GM12891 (cell line): ENCODE measurements around the gene CYP26C1.

Source experiments
- DNase-seq: peaks from one replicate; pipeline ENCODE4 v3.0.0; 2011; ENCODE audit warnings: low spot score; ENCODE audit not compliant: insufficient read length
- FAIRE-seq: peaks from 2 replicates; lab custom pipeline; 2011; peaks lifted over from hg19 to GRCh38; lab: Jason Lieb, UNC
- PAX5 ChIP-seq: IDR thresholded peaks from 2 replicates; pipeline ENCODE4 v1.6.1; 2011; ENCODE audit warnings: low read length, moderate library complexity, mild to moderate bottlenecking; ENCODE audit not compliant: insufficient read depth, severe bottlenecking
- POLR2A ChIP-seq: IDR thresholded peaks from 2 replicates; pipeline ENCODE4 v1.6.1; 2011; ENCODE audit warnings: low read depth, low read length, control low read depth
- POLR2AphosphoS5 ChIP-seq: IDR thresholded peaks from 2 replicates; pipeline ENCODE4 v1.6.1; 2011; ENCODE audit warnings: low read depth, low read length, control low read depth
- POU2F2 ChIP-seq: IDR thresholded peaks from 2 replicates; pipeline ENCODE4 v1.6.1; 2011; ENCODE audit warnings: low read depth, mild to moderate bottlenecking, control low read depth, low read length, moderate library complexity
- SPI1 ChIP-seq: IDR thresholded peaks from 2 replicates; pipeline ENCODE4 v1.6.1; 2011; ENCODE audit warnings: low read depth, low read length, control low read depth
- TAF1 ChIP-seq: IDR thresholded peaks from 2 replicates; pipeline ENCODE4 v1.6.1; 2011; ENCODE audit warnings: low read depth, low read length, control low read depth

The CYP26C1 gene

DNA sequence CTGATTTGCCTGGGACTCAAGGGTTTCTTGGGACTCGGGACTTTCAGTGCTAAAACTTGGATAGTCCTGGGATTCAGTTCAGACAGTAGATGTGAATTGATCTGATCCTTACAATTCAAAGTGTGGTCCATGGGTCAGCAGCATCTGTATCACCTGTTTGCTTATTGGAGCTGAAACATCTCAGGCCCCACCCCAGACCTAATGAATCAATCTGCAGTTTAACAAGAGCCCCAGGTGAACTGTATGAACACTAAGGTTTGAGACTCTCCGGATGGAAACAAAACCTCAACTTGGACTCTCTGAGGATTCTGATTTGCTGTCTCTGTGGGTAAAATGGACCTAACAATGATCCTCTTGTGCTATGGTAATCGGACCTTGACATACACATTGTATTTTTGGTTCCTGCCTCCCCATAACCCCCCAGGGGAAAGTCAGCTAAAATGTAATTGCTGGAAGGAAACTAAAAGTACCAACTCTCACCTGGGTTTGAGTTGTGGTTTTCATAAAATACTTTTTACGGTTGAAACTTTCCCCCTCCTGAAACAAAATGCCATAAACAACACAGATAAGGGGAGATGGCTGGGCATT is 24.8 kb downstream of the CYP26C1 start:
- DNase-seq (no peak), FAIRE-seq (no peak)
- TF ChIP-seq POLR2AphosphoS5 (no peak), POLR2A (no peak), TAF1 (no peak), POU2F2 (no peak), PAX5 (no peak), SPI1 (no peak)

DNA sequence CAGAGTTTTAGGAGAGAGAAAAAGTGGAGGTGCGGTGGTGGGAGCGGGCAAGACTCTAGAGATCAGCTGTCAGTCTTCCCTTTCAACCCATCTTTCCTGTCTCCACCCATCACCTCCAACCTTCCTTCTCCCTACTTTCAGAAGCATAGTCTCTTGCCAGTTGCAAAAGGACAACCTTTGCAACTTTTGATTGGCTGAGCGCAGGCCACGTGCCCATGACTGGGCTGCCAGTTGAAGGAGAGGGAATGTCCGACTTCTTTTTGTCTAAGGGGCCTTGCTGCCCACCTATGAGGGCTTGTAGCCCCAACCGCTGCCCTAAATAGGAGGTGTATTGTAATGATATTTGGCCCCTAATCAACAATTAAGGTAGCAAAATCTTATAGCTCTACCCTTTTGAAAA is 25.7 kb downstream of the CYP26C1 start:
- no peak for FAIRE-seq
- no peak for TF ChIP-seq POLR2AphosphoS5
- TF ChIP-seq TAF1 = no peak
- TF ChIP-seq POU2F2 = no peak
- no peak for TF ChIP-seq PAX5
- TF ChIP-seq SPI1 = no peak
- no peak for TF ChIP-seq POLR2A
- no peak for DNase-seq

- TF ChIP-seq SPI1 (no peak), TAF1 (no peak), POU2F2 (no peak), PAX5 (no peak), POLR2AphosphoS5 (no peak), POLR2A (no peak)
- DNase-seq = no peak
- no peak for FAIRE-seq
Observed at GRCh38 chr10:93087846-93088245, 27.2 kb downstream of the CYP26C1 start.

- FAIRE-seq (no peak), DNase-seq (no peak)
- TF ChIP-seq POLR2AphosphoS5 (no peak), PAX5 (no peak)
Observed at GRCh38 chr10:93088466-93088865, 27.9 kb downstream of the CYP26C1 start.

- FAIRE-seq (no peak), DNase-seq (no peak)
- TF ChIP-seq SPI1 (no peak), POLR2A (no peak), POU2F2 (no peak), POLR2AphosphoS5 (no peak), TAF1 (no peak), PAX5 (no peak)
Observed at GRCh38 chr10:93090619-93091018, 30.0 kb downstream of the CYP26C1 start.

DNA sequence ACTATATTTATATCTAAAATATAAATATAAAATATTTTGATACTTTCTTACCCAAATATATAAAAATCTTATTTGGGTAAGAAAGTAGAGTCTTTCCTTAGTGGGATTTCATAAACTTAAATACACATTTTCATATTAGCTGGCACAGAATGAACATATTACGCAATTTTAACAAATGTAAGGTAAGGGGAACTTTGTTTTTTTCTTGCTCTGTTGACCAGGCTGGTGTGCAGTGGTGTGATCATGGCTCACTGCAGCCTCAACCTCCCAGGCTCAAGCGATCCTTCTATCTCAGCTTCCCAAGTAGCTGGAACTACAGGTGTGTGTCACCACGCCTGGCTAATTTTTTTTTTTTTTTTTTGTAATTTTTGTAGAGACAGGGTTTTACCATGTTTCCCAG is 31.4 kb downstream of the CYP26C1 start:
- TF ChIP-seq POLR2A (no peak), POU2F2 (no peak), SPI1 (no peak), POLR2AphosphoS5 (no peak), PAX5 (no peak), TAF1 (no peak)
- DNase-seq (no peak), FAIRE-seq (no peak)

DNA sequence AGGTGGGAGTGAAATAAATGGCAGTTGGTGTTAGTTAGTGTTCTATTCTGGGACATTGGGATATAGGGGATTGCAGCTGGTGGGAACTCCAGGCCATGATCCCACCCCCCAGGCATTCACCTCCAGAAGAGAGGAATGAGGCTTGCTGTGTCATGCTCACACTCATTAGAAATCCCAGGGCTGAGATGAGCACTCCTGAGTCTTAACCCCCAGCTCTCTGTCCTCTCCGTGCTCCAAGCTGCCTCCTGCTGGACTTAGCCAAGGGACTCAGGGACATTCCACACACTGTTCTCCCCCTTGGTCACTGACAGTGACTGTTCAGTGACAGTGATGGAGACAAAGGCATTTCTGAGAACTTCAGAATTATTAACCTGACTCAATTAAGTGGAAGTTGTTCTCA is 34.6 kb downstream of the CYP26C1 start:
- FAIRE-seq = no peak
- DNase-seq = no peak
- no peak for TF ChIP-seq TAF1
- no peak for TF ChIP-seq PAX5
- no peak for TF ChIP-seq POLR2AphosphoS5
- no peak for TF ChIP-seq POLR2A
- no peak for TF ChIP-seq POU2F2
- no peak for TF ChIP-seq SPI1

GRCh38 chr10:93096901-93097300 is 36.3 kb downstream of the CYP26C1 start:
- TF ChIP-seq POLR2AphosphoS5 (no peak), TAF1 (no peak), PAX5 (no peak), POU2F2 (no peak), POLR2A (no peak), SPI1 (no peak)
- DNase-seq (no peak), FAIRE-seq (no peak)

DNA sequence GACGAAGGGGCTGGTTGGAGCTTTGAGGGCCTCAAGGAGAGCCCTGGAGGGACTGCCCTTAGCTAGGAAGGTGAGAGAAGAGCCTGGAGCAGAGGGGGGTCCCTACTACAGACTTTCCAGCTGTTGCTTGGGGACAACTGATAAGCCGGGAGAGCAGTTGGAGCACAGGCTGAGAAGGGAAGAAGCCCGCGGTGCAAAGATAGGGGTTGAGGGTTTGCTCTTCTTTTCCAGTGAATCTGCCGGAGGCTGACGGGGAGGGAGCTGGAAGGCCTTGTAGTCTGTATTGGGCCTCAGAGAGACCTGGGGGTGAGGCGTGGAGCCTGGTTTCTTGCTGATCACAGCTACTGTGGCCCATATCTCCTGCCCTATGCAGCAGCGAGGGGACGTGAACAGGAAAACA is 36.8 kb downstream of the CYP26C1 start:
- TF ChIP-seq POU2F2 = no peak
- no peak for TF ChIP-seq TAF1
- no peak for TF ChIP-seq SPI1
- no peak for TF ChIP-seq POLR2AphosphoS5
- TF ChIP-seq PAX5 = no peak
- TF ChIP-seq POLR2A = no peak
- FAIRE-seq = no peak
- DNase-seq = no peak

DNA sequence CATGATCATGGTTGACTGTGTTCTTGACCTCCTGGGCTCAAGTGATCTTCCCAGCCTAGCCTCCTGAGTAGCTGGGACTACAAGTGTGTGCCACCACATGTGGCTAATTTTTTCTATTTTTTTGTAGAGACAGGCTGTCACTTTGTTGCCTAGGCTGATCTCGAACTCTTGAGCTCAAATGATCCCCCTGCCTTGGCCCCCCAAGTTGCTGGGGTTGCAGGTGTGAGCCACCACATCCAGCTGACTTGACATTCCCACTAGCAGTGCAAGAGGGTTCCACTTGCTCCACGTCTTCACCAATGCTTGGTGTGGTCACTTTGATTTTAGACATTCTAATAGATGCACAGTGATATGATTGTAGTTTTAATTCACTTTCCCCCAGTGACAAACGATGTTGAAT is 38.2 kb downstream of the CYP26C1 start:
- no peak for TF ChIP-seq POLR2AphosphoS5
- no peak for TF ChIP-seq TAF1
- TF ChIP-seq PAX5 = no peak
- no peak for TF ChIP-seq SPI1
- no peak for TF ChIP-seq POU2F2
- TF ChIP-seq POLR2A = no peak
- DNase-seq (no peak), FAIRE-seq (no peak)
